Airway epithelial cell (primary cell): ENCODE results near the gene MPV17L2. TPM values are rescaled to one million over a fixed set of nuclear protein-coding genes. Genes with fewer than 3 reads are reported as not detected.

Experiments
- total RNA-seq: library from RNA; depleted of rRNA; stranded (reverse); fragments of >200 nt; gene quantifications from 2 replicates; pipeline ENCODE4 v1.2.3, GENCODE V29; 2015

Gene MPV17L2
- total RNA-seq = 33.0 and 51.6 TPM in 2 replicates

GRCh38 chr19:18192673-18193387 lies at the start of gene MPV17L2:
Gene MPV17L2, plus strand, starts transcription at chr19:18193218. Its CDS starts 64 bp downstream, at chr19:18193282.

GRCh38 chr19:18152817-18153555 lies 40.0 kb upstream of the MPV17L2 start, which contains the start of gene PIK3R2:
Gene PIK3R2, plus strand, starts transcription at chr19:18153163. Its CDS starts 2,717 bp downstream, at chr19:18155880.

GRCh38 chr19:18173572-18174288 lies 19.3 kb upstream of the MPV17L2 start, which contains the start of gene IFI30:
Gene IFI30, plus strand, starts transcription at chr19:18173813. Its CDS starts 29 bp downstream, at chr19:18173842.

GRCh38 chr19:18203863-18204393 lies 10.9 kb downstream of the MPV17L2 start, which contains the start of gene RAB3A:
Gene RAB3A, minus strand, starts transcription at chr19:18204042. Its CDS starts 1,302 bp downstream, at chr19:18202740.

GRCh38 chr19:18225702-18226468 lies 32.9 kb downstream of the MPV17L2 start, which contains the start of gene PDE4C:
Gene PDE4C, minus strand, starts transcription at chr19:18226438. Its CDS starts 23 bp downstream, at chr19:18226415.

Other genes with a start within 250 kb of the MPV17L2 start
- gene KCNN1, start 226.1 kb upstream of the MPV17L2 start, total RNA-seq = not detected in 2 replicates
- 5.6 and 9.8 TPM in 2 replicates for gene ARRDC2, start 185.0 kb upstream of the MPV17L2 start, total RNA-seq
- gene IL12RB1, start 106.3 kb upstream of the MPV17L2 start, total RNA-seq = not detected in 2 replicates
- 2.5 and 4.4 TPM in 2 replicates for gene MAST3, start 95.4 kb upstream of the MPV17L2 start, total RNA-seq
- gene PIK3R2, start 40.1 kb upstream of the MPV17L2 start, total RNA-seq = 25.1 and 44.8 TPM in 2 replicates
- gene IFI30, start 19.4 kb upstream of the MPV17L2 start, total RNA-seq = 9.2 and 15.6 TPM in 2 replicates
- 1.4 TPM in 2 replicates for gene RAB3A, start 10.8 kb downstream of the MPV17L2 start, total RNA-seq
- gene PDE4C, start 33.2 kb downstream of the MPV17L2 start, total RNA-seq = not detected in 2 replicates
- not detected in 2 replicates for gene IQCN, start 81.2 kb downstream of the MPV17L2 start, total RNA-seq
- gene JUND, start 88.4 kb downstream of the MPV17L2 start, total RNA-seq = 117 and 146 TPM in 2 replicates
- gene LSM4, start 129.9 kb downstream of the MPV17L2 start, total RNA-seq = 484 and 512 TPM in 2 replicates
- 1.3 and 3.0 TPM in 2 replicates for gene PGPEP1, start 147.4 kb downstream of the MPV17L2 start, total RNA-seq
- 19.5 and 29.4 TPM in 2 replicates for gene GDF15, start 192.9 kb downstream of the MPV17L2 start, total RNA-seq
- not detected in 2 replicates for gene LRRC25, start 204.4 kb downstream of the MPV17L2 start, total RNA-seq
- 58.3 and 63.1 TPM in 2 replicates for gene SSBP4, start 226.2 kb downstream of the MPV17L2 start, total RNA-seq
- gene ISYNA1, start 244.9 kb downstream of the MPV17L2 start, total RNA-seq = 26.8 and 44.0 TPM in 2 replicates